Stimulated activated CD4-positive, alpha-beta T cell treated with anti-CD3 and anti-CD28 coated beads, Interleukin-2, amount 100 ng/mL, for 24 hours (primary cell): ENCODE data around the gene PFDN4.
A peak's percentile ranks its signal among the peaks of the same experiment; 100 is the strongest.
"Not testable (repeated sequence)": the region's sequence is repeated elsewhere in the genome, so short reads cannot be mapped to it uniquely, and the experiment has no call there.

Experiments used
- DNase-seq, 2 donors: peaks; one replicate each; pipeline ENCODE4 v3.0.0-alpha.2; 2020

Gene PFDN4

GRCh38 chr20:54201268-54201846 is 6.5 kb upstream of the PFDN4 start:
- no peak for DNase-seq

DNA sequence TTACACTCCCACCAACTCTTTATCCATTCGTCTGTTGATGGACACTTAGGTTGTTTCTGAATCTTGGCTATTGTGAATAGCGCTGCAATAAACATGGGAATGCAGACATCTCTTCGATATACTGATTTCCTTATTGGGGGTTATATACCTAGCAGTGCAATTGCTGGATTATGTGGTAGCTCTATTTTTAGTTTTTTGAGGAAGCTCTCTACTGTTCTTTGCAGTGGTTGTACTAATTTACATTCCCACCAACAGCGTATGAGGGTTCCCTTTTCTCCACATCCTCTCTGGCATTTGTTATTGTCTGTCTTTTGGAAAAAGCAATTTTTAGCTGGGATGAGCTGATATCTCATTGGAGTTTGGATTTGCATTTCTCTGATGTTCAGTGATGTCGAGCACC is 4.6 kb upstream of the PFDN4 start:
- DNase-seq: no peak

- DNase-seq: no peak
Measured at GRCh38 chr20:54204063-54204462, 3.8 kb upstream of the PFDN4 start.

DNA sequence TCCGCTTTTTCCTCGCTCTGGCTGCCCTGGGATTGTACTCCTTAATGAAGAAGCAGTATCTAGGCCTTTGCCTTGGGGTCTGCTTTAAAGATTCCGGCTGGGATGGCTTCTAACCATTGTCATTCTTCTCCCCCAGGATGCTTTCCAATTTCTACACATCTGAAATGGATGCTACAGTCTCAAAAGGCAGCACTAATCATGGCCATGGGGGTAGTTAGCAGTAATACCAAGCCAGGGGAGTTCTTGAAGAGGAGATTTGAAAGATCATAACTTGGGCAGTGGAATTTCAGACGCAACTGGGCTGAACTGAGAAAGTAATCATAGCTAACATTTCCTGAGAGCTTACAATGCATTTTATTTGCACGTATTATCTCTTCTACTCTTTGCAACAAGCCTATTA is 3.4 kb upstream of the PFDN4 start:
- DNase-seq: no peak

GRCh38 chr20:54205450-54205849 is 2.4 kb upstream of the PFDN4 start:
- DNase-seq: peak in 1 of 2 donors; percentile 25

DNA sequence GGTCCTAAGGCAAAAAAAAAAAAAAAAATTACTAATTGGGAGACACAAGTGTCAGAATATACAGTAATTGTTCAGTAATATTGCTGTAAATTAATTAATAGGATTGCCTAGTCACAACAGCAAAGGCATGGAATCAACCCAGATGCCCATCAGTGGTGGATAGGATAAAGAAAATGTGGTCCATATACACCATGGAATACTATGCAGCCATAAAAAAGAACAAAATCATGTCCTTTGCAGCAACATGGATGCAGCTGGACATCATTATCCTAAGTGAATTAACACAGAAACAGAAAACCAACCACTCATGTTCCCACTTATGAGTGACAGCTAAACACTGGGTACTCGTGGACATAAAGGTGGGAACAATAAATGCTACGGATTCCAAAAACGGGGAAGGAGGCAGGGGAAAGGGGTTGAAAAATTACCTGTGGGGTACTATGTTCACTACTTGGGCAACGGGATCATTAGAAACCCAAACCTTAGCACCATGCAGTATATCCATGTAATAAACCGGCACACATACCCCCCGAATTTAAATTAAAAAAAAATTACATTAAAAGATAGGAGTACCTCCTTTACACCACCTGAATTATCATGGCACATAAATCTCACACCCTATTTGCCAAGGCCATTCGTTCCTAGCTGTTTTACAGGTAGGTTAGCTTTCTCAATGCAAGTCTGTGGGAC is 689 bp upstream of the PFDN4 start:
- no peak for DNase-seq

DNA sequence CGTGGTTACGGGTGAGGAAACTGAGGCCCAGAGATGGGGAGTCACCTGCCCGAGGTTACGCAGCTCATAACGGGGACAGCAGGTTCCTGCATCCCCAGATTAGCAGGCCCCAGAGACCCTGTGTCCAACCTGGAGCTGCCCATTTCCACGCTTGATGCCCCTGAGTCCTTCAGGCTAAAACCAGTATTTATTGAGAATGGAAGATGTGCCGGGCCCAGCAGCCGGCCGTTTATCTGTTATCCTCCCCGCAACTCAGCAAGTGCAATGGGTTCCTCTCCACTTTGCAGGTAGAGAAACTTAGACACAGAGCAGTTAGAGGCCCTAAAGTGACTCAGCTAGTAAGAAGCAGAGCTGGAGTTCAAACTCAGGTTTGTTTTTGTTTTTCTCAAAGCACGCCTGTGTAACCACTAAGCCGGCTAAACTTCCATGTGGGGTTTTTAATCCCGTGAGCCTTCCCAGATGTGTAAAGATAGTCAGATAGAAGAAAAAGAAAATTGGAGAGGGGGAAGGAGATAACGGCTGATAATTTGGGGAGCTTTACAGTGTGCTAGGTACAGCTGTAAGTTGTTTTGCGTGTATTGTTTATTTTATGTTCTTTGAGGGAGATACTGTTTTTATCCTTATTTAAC is 775 bp downstream of the PFDN4 start:
- DNase-seq: no peak

DNA sequence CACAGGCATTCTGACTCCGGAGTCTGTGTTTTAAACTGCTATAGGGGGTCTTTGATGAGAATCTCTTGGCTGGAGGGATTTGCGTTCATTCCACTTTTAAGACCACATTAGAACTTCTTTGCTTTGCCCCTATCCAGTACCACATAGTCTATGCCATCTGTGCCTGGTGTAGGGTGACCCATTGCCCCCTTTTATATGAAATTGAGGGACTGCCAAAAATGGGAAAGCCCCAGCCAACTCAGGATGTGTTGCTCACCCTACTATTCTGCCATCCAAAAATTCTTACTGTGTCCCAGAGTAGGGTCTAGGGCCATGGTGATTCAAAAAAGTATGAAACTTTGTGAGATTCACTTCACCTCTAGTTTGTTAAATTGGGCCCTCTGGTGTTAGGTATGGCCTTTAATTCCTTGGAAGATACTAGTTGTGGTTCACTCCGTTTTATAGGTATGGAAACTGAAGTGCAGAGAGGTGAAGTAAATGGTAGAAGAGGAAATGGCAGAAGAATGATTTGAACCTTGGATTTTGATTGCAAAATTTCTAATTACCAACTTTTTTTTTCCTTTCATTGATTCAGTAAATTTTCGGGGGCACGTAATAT is 1.4 kb downstream of the PFDN4 start:
- no peak for DNase-seq

GRCh38 chr20:54212226-54212625 is 4.3 kb downstream of the PFDN4 start:
- no peak for DNase-seq

GRCh38 chr20:54212871-54213270 is 5.0 kb downstream of the PFDN4 start:
- DNase-seq: no peak

DNA sequence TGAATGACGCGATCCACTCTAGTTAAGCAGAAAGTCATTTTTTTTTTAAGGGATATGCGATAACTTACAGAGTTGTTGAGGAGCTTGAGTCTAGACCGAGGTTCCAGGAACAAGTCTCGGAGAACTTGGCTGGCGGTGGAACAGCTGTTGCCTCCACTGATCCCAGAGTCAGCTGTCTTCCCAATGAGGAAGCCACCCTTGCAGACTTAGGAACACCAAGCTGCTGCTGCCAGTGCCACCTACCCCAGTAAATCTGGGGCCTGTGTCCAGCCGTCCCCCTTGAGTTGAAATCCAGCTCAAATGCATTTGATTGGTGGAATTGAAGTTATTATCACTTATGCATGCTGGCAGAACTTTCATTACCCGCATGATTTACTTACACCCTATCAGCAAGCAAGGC is 6.7 kb downstream of the PFDN4 start:
- no peak for DNase-seq

DNA sequence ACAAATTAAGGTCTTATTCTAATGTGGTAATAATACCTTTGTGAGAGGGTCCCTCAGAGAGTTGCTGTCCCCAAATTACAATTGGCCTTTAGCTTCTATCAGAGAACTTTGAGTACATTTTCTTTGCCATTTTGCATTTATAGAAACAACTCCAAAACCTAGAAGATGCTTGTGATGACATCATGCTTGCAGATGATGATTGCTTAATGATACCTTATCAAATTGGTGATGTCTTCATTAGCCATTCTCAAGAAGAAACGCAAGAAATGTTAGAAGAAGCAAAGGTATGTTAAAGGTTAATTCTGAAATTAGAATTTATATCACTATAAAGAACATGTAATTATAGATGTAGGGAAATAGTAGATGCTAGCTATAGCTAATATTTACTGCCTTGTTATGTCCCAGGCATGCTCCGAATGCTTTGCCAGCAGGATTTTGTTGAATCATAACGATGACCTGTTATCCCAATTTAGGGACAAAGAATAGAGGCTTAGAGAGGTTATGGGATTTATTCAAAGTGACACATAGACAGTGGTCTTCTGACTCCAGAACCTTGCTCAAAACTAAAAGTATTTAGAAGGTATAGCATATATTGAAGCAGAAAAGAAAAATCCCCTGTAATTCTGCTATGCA is 7.4 kb downstream of the PFDN4 start:
- no peak for DNase-seq

DNA sequence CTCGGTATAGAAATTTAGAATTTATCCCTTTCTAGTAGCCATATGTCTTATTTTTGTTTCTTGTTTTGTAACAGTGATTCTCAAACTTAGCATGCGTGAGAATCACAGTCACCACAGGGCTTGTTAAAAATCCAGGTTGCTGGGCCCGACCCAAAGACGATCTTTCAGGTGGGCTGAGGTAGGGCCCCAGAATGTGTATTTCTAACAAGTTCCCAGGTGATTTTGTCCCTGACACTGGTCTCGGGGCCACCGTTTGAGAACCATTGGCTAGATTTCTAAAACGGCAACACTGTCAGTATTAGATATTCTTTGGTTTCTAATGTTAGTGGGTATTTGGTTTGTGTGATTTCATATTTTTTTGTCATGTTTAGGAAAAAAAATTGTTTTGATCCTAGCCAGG is 9.9 kb downstream of the PFDN4 start:
- no peak for DNase-seq

GRCh38 chr20:54218470-54218869 is 10.6 kb downstream of the PFDN4 start:
- DNase-seq: no peak

DNA sequence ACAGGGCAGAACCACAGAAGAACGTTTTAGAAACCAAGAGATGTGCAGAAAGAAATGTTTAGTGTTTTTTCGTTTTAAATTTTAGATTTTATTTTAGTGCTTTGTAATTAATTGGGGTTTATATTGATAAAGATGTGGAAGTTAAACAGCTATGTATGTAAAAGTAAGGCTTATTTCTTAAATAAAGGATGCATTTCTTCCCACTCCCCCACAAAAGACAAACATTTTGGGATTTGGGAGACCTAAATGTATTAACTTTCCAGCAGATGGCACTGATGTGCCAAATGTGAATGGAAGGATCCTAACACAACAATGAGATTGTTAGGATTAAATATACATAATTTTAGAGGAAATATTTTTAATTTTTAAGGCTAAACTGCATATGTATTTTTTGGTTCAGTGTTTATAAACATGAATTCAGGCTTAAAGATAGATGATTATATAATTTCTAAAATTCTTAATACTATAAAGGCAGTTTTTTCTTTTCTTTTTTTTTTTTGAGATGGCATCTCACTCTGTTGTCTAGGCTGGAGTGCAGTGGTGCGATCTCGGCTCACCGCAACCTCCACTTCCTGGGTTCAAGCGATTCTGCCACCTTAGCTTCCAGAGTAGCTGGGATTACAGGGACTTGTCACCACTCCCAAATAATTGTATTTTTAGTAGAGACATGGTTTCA is 12.0 kb downstream of the PFDN4 start:
- no peak for DNase-seq

- DNase-seq: no peak
Measured at GRCh38 chr20:54220722-54221121, 12.8 kb downstream of the PFDN4 start.

- no peak for DNase-seq
Measured at GRCh38 chr20:54221353-54221752, 13.5 kb downstream of the PFDN4 start.

DNA sequence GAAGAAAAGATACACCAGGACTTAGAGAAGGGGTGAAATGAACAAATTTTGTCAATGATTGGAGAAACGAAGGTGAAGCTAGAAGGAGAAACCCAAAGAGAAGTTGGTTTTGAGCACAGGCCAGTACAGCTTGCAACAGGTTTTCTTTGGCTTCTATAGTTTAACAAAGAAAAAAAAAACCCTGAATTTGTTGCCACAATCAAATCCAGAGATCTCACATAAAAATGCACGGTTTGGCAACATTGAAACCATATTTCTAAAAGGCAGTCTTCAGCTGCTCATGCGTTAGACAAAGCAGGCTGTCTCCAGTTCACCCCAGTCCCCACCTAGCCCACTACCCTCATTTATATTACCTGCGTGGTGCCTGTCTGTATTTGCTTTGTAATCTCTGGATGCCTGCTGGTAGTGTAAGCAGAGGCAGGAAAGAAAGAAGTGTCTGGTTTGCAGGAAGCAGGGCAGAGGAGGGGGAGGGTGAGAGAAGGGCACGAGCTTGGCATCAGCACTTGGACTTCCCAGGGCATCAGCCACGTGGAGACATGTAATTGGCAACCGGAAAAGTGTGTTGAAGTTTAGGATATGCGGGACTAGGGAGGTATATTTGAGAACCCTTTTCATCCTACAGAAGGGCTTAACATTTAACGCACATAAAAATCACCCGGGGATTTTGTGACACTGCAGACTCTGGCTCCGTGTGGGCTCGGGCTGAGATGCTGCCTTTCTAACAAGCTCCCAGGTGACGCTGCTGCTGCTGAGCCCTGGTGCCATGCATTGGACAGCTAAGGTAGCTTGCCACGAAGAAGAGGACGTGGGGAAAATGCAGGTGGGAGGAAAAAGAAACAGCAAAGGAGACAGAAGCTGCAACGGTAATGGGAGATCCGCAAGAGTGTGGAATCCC is 14.4 kb downstream of the PFDN4 start:
- DNase-seq: no peak

DNA sequence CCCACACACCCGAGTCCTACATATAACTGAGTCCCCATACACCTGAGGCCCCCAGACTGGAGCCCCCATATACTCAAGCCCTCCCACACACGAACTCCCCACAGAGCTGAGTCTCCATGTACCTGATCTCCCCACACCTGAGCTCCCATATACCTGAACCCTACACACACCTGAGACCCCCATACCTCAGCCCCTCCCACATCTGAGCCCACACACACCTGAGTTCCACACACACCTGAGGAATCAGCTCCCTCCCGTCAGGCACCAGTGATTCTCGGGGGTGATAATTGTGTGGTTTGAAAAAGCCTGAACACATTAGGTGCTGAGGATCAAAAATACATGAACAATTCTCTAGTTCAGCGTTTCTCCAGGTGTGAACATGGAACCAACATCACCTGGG is 15.4 kb downstream of the PFDN4 start:
- DNase-seq: no peak

DNA sequence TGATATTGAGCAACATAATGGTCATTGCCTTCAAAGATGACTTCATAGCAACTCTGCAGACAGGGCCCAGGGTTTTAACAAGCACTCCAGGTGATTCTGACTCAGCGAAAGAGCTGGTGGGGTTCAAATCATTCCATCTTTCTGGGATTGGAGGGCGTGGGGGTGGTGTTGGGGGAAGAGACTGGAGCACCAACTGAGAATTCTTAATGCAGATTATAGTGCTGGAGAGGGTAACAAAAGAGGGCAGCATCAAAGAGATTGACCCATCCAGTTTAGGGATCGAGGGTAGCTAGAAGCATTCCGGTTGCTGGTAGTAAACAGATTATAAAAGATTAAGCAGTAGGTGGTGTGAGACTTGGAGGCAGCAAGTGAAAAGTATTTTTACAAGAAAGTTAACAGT is 15.9 kb downstream of the PFDN4 start:
- no peak for DNase-seq

DNA sequence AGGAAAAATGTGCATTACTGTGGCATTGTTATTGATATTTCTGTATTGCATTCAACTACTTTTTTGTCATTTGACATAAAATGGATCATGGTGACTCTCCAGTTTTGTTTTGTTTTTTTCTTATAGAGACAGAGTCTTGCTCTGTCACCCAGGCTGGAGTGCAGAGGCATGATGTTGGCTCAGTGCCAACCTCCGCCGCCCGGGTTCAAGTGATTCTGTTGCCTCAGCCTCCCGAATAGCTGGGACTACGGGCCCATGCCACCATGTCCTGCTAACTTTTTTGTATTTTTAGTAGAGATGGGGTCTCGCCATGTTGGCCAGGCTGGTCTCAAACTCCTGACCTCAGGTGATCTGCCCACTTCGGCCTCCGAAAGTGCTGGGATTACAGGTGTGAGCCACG is 16.8 kb downstream of the PFDN4 start:
- not testable (repeated sequence) for DNase-seq

DNA sequence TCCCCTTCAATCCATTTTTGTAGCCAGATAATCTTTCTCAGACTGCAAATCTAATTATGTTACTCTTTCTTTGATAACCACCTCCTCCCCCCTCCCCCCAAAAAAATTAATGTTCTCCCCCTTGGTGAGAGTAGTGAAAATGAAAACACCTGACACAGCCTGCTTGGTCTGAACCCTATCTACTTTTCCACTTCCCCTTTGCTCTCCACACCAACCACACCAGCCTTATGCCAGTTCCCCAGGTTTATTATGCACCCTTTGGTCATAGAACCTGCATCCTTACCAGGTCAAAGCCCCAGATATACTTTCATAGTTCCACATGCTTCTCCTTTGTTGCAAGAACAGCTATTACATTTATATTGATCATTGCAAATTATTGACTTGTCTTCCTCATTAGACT is 19.4 kb downstream of the PFDN4 start:
- DNase-seq: no peak
